Placental epithelial cell (primary cell): ENCODE data around the gene PRXL2C. TPM values are rescaled to one million over a fixed set of nuclear protein-coding genes. Genes with fewer than 3 reads are reported as not detected.

ENCODE experiments used
- total RNA-seq: library from RNA; depleted of rRNA; stranded (reverse); fragments of >200 nt; gene quantifications from 2 replicates; pipeline ENCODE4 v1.2.3, GENCODE V29; 2012

The PRXL2C gene
- 12.5 and 13.3 TPM in 2 replicates for total RNA-seq

GRCh38 chr9:96655198-96655851 is at the start of gene PRXL2C:
Gene PRXL2C, minus strand, starts transcription at chr9:96655317. Its CDS starts 36 bp downstream, at chr9:96655281.

GRCh38 chr9:96619491-96620180 is 35.5 kb downstream of the PRXL2C start, which contains the start of gene CDC14B:
Gene CDC14B, minus strand, starts transcription at chr9:96619843. Its CDS starts 465 bp downstream, at chr9:96619378.

Other genes starting within 250 kb of the PRXL2C start
- gene ZNF367, start 236.9 kb downstream of the PRXL2C start, total RNA-seq: 3.9 and 4.7 TPM in 2 replicates
- gene HABP4, start 205.1 kb downstream of the PRXL2C start, total RNA-seq: 6.7 and 11.1 TPM in 2 replicates
- 27.5 and 37.4 TPM in 2 replicates for gene CDC14B, start 35.5 kb downstream of the PRXL2C start, total RNA-seq
- gene ZNF510, start 122.8 kb upstream of the PRXL2C start, total RNA-seq: 8.6 and 16.8 TPM in 2 replicates
- gene ZNF782, start 199.2 kb upstream of the PRXL2C start, total RNA-seq: 4.0 and 6.3 TPM in 2 replicates